GM18858 (cell line): ENCODE measurements around the gene CBX7.

ENCODE experiments used
- ATAC-seq: cut with Tn5 transposase; IDR thresholded peaks from one replicate; pipeline ENCODE4 v1.9.1; 2021; ENCODE audit not compliant: unreplicated experiment

The CBX7 gene

GRCh38 chr22:39128508-39128907 lies 24.0 kb downstream of the CBX7 start:
- no peak for ATAC-seq

GRCh38 chr22:39125622-39126021 lies 26.9 kb downstream of the CBX7 start:
- no peak for ATAC-seq

GRCh38 chr22:39123751-39124581 lies 28.5 kb downstream of the CBX7 start:
- ATAC-seq, result no peak

- no peak for ATAC-seq
Observed at GRCh38 chr22:39122772-39123470, 29.6 kb downstream of the CBX7 start.

GRCh38 chr22:39120983-39121382 lies 31.5 kb downstream of the CBX7 start:
- ATAC-seq, result no peak

GRCh38 chr22:39117585-39118191 lies 34.8 kb downstream of the CBX7 start:
- ATAC-seq, result no peak

GRCh38 chr22:39115977-39116621 lies 36.4 kb downstream of the CBX7 start:
- ATAC-seq, result no peak

- ATAC-seq, result no peak
Observed at GRCh38 chr22:39115570-39115969, 36.9 kb downstream of the CBX7 start.

GRCh38 chr22:39114112-39114511 lies 38.4 kb downstream of the CBX7 start:
- no peak for ATAC-seq

- no peak for ATAC-seq
Observed at GRCh38 chr22:39110631-39111561, 41.6 kb downstream of the CBX7 start.

GRCh38 chr22:39109361-39109760 lies 43.1 kb downstream of the CBX7 start:
- ATAC-seq, result no peak

- ATAC-seq, result no peak
Observed at GRCh38 chr22:39108487-39108886, 44.0 kb downstream of the CBX7 start.

- ATAC-seq, result no peak
Observed at GRCh38 chr22:39106326-39106725, 46.2 kb downstream of the CBX7 start.

GRCh38 chr22:39103431-39103830 lies 49.0 kb downstream of the CBX7 start:
- ATAC-seq, result no peak

- ATAC-seq, result no peak
Observed at GRCh38 chr22:39101226-39101625, 51.3 kb downstream of the CBX7 start.

- no peak for ATAC-seq
Observed at GRCh38 chr22:39098576-39098975, 53.9 kb downstream of the CBX7 start.

- ATAC-seq, result no peak
Observed at GRCh38 chr22:39098026-39098425, 54.5 kb downstream of the CBX7 start.

GRCh38 chr22:39097098-39098020 lies 55.1 kb downstream of the CBX7 start, which contains the start of gene APOBEC3H:
Gene APOBEC3H, plus strand, starts transcription at chr22:39097244. Its CDS starts 3,035 bp downstream, at chr22:39100279.
- no peak for ATAC-seq

- no peak for ATAC-seq
Observed at GRCh38 chr22:39095971-39096370, 56.5 kb downstream of the CBX7 start.
